Frontal cortex (tissue), 4 donors: ENCODE measurements around the gene SETBP1. TPM values are rescaled to one million over a fixed set of nuclear protein-coding genes. Genes with fewer than 3 reads are reported as not detected.

Experiments
- DNase-seq, 2 donors: peaks; one replicate each; pipeline ENCODE4 v3.0.0; 2012; ENCODE audit warnings: low spot score in 2 of 2
- FAIRE-seq: peaks from 2 replicates; lab custom pipeline; 2012; peaks lifted over from hg19 to GRCh38; lab: Jason Lieb, UNC
- total RNA-seq: library from RNA; depleted of rRNA; stranded (reverse); fragments of >200 nt; gene quantifications from one replicate; pipeline ENCODE4 v1.2.3, GENCODE V29; 2014
- donor health status: control.
- donor health status: control.
- donor health status: control.

The SETBP1 gene
- total RNA-seq, 1 donor from 2014 or later, result 34.2 TPM

DNA sequence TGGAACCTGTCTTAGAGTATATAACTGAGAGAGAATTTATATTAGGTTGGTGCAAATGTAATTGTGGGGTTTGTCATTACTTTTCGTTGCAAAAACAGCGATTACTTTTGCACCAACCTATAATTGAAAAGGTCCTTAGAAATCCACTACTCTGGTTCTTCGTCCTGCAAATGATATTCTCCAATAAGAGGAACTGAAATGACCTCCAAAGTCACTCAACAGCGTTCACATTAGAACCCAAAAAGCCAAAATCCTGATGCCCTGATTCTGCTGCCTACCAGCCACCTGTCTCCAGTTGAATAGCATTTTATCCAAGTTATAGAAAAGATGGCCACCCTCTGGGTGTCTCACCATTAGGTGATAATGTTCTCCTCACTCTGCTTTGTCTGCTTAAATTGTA is 230.6 kb downstream of the SETBP1 start:
- FAIRE-seq (no peak), DNase-seq (no peak)

DNA sequence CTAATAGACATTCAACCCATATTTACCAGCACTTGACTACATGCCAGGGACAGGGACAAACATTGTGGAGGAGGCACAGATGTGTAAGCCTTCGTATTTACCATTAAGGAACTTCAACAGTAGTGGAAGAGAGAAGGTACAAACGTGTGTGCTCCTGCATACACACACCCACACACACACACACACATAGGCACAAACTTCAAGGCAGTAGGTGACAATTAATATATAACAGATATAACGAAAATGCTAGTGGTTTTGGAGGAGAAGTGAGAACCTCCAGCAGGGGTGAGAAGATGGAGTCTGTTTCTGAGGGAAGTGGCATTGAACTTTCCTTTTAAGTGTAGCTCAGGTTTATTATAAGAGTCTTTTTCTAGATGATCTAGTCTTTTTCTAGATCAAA is 231.1 kb downstream of the SETBP1 start:
- no peak for DNase-seq
- FAIRE-seq, result no peak

DNA sequence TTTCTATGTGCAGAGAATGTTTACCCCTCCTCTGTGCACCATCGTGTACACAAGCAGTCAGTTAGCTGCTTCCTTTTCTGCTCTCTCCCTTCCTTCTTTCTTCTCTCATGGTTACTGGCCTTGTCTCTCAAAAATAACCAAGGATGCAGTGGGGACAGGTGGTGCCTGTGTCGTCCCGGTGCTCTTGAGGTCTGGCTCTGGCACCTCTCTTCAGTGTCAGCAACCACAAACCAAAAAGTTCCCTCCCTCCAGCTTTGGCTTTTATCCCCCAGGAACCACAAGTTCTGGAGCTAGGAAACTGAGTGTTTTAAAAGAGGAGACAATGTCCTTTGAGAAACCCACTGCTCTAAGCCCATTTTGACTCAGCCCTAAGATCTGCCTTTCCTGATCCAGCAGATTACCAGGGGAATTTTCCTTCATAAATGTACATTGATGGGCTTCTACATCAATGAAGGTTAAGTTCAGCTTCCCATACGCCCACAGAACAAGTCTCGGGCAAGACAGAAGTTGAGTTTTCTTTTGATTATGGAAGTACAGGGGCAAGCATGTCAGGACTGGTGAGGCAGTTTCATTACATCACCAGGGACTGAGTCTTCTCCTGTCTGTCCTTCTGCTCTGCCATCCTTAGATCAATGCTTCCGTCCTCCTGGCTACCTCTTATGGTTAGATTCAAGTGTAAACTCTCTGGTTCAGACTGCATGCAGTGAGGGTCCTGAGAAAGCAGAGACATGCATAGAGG is 232.2 kb downstream of the SETBP1 start:
- no peak for FAIRE-seq
- DNase-seq, result no peak

DNA sequence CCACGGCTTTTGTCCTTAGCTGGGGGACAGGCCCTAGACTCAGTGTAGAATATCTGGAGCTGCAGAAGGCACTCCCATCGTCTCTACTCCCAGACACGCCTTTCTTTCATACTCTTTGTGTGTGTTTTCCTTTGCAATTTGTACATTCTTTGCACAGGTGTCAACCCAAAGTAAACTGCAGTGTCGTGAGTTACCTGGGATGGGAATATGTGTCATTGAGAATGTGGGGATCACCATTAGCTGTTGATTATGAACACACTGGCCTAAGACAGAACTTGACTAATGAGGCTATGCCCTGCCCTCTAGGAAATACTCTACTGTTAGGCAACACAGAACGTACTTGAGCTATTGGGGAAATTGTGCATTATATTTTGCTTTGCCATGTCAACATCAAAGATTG is 233.3 kb downstream of the SETBP1 start:
- FAIRE-seq (no peak), DNase-seq (no peak)

DNA sequence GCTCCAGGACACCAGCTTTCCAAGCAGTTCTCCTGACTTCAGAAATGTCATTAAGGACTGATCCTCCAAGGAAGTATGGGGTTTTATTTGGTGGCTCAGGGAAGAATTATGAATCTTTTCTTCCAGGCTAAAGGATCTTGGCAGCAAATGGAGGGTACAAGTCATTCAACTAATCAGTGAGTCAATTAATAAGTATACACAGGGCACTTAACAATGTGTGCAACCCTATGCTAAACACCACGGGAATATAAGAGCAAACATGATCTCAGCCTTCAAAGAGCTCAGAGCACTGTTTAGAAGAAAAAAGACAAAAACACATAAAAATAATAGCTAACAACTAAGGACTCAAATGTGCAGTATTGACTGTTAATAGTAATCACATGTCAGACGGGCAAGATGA is 234.5 kb downstream of the SETBP1 start:
- no peak for DNase-seq
- no peak for FAIRE-seq

DNA sequence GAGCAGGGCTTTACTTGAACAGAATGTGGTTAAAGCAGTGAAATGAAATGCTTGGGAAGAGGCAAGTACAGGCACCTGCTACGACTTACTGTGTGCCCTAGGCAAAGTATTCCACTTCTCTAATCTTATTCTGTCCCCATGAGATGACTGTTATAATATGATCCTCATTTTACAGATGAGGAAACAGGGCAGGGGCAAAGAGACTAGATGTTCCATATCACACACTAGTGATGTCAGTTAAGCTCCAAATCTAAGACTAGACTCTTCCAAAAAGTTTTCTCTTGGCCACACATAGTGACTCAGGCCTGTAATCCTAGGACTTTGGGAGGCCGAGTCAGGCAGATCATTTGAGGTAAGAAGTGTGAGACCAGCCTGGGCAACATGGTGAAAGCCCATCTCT is 235.0 kb downstream of the SETBP1 start:
- no peak for DNase-seq
- FAIRE-seq, result no peak

DNA sequence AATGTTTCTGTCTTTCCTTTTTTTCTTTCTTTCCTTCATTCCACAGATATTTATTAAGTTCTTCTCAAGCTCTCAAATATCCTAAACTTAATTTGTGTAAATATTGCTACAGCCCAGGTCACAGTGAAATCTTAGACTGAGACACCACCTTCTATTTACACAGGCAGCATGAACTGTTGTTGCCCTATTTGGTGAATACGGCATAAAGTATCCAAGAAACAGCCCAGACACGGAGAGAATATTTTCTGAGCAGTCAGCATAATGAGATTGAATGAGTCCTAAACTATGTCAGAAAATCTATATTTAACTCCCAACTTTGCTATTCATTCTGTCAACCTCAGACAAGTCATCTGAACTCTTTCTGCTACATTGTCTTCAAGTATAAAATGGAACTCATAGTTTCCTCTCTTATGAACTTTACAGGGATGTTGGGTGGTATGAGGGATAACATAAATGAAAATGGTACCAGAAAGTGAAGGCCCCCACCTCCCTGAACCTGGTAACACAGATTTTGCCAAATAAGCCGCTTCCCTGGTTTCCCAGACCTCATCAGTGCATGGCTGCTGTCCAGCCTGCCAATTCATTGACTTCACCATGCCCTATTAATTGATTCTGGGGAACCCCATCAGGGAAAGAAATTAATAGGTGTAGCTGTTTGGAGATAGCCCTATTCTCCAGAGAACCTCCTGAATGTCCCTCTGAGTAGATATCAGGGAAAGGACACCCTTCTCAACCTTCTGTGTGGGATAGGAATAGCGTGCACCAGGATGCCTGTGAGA is 235.9 kb downstream of the SETBP1 start:
- no peak for FAIRE-seq

DNA sequence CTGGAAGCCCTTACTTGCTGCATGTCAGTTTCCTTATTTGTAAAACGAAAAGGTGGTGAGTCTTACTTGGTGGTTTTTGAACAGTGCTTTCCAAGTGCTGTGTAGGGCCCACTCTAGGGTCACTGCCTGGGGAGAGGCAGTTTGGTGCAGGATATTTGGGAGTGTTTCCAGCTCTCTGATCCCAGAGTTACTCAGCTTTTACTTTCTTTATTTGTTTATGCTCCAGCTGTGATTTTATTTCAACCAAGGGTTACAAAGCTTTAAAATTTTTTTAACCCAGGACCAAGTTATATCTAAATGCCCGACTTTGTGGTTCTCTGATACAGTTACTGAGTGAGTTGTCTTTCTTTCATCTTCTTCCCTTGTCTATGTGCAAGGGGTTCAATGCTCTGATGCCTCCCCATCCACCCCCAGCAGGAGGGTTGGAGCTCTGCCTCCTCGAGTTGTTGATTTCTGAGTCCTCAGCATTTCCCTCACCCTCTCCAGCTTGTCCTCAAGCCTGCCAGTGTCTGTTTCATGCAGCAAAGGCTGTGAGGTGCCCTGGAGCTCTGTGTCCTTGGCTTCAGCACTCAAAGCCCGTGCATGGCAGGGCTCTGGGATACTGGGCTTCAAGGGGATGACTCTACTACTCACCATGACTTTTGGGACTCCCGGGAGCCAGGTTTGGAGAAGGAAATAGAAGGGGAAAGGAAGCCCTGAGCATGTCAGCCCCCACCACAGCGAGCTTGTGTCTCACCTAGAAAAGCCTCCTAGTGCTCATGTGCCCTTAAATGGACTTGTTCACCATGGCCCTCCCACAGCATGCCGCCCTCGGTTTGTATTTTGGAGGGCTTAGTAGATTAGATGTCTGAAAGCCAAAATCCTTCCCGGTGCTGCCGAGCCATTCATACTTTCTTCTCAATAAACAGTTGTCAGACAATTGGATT is 236.8 kb downstream of the SETBP1 start:
- DNase-seq (no peak), FAIRE-seq (no peak)

More for the DNA sequence above, 235.9 kb downstream of the SETBP1 start:
- no peak for DNase-seq

DNA sequence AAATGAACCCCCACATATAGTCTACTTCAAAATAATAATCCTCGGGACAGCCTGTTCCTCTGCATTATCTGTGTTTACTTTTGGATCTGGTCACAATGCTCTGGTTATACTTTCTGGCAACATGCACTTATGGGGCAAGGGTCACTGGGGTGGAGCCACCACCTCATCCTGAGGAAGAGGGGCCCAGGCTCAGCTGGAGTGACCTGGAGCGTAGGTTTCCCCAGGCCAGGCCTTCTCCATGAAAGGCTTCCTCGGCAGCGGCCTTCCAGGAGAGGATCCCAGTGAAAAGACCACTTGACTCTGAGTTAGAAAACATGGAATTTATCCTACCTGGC is 237.4 kb downstream of the SETBP1 start:
- FAIRE-seq (no peak), DNase-seq (no peak)

DNA sequence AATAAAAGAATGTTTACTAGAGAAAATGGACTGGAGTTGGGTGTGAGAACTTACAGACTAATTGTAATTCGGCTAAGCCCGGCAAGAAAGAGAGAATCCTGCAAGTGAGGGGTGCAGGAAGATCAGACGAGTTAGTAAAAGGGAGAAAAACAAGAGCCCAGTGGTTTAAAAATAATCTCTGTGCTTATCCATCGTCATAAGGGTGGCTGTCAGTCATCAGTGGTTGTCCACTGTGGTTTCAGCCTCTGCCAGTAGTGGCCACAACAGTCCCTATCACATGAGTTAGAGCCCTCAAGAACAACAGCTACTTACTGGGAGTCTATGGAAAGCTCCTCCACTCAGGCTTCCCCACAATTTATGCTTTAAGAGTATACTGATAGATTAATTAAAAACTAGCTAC is 239.8 kb downstream of the SETBP1 start:
- FAIRE-seq (no peak), DNase-seq (no peak)

DNA sequence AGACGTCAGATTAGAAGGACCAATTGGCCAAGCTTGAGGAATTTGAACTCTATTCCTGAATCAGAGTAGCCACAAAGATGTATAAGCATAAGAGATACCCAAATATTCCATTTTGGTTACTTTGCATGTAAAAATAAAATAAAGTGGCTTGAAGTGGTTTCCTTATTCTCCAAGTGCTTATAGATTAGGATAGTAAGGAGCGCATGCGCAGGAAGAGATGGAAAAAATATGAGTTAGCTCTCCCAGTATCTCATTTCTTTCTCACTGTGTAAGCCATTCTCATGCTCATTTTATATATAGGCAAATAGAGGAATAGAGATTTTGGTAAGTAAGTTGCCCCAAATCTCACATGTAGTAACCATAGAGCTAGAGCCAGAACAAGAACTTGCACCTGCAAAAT is 241.3 kb downstream of the SETBP1 start:
- DNase-seq (no peak), FAIRE-seq (no peak)

DNA sequence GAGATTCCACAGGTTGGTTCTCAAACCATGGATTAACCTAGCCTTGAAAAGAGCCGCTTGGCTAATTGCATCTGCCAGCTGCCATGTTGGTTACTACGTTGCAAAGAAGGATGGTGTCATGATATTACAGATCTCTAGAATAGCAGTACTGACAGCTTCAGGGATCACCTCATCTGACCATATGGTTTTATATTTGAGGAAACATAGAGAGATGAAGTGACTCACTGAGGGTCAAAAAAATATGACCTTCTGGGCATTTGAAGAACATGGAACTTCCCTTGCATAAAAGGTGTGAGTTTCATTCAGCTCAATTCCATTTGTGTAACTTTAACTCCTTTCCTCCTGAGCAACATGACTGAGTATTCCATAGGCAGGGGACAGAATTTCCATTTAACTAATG is 242.3 kb downstream of the SETBP1 start:
- no peak for FAIRE-seq
- DNase-seq, result no peak

DNA sequence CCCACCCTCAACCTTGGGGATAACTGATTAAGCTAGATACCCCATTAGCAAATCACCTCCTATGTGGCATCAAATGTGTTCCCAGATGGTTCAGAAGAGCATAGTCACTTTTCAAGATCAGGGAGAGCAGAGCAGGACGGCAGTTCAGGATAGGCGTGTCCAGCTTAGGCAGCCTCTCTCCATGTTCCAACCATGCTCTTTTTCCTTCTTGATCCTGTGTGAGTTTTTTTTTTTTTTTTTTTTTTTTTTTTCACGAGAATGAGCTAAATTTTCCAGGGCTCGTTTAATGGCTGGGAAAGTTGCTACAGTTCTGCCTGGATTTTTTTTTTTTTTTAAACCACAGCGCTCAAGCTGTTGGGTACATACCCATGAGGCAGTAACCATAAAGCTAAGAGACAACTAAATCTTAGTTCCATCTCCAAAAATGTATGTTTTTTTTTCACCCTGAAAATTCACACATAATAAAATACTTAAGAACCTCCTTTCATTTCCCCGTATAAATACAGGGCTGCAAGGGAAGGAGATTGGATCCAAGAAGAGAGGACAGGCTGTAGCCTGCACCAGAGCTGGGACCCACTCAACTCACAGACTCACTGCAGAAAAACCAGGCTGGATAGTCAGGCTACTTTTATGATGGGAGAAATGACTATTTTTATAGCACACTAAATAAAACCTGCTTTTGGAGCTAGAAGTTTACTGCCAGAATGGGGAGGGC is 244.3 kb downstream of the SETBP1 start:
- FAIRE-seq (no peak), DNase-seq (no peak)

DNA sequence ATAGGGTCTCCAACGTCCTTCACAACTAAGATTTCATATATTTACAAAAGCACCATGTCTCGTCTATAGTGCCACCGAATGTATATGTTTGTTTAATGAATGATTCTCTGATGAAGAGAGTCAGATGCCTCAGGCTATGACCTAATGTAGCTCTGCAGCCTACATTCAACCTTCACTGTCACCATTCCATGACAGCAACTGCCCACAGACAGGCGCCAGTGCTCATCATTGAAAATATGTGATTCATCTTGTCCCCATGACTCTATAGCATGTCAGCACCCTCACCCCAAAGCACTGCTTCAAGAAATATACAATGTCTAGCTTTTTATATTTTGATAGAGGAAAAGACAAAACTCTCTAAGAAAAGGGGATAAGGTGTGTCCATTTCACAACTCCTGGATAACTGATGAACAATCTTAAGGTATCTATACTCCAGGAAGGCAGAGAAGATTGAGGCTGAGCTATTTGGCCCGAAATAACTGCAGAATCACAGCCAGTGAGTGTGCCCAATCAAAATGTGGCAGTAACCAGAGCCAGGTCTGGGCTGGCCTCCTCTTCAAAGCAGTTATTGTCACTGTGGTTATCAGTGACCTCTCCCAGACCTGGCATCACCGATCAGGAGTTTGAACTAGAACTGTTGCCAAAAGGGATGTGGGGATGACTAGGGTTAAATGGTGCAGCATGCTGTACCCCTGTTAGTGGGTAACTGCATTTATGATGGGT is 246.6 kb downstream of the SETBP1 start:
- FAIRE-seq, result no peak

DNA sequence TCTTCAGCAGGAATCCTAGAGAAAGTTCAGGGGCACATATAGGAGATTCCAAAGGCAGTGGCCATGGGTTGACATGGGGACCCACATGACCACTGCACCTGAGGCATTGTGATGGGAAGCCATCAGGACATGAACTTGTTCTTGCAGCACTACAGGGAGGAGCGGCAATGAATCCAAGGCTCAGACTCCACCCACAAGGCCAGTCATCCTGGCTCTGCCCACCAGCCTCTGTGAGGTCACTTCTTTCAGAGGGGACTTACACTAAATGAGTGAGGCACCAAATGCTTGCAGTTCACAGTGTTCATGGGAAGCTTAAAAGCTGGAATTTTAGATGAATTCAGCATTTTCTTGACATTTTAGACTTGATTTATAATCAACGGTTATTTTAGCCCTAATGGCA is 254.2 kb downstream of the SETBP1 start:
- FAIRE-seq, result no peak
- DNase-seq, result no peak

More for the DNA sequence above, 246.6 kb downstream of the SETBP1 start:
- no peak for DNase-seq

DNA sequence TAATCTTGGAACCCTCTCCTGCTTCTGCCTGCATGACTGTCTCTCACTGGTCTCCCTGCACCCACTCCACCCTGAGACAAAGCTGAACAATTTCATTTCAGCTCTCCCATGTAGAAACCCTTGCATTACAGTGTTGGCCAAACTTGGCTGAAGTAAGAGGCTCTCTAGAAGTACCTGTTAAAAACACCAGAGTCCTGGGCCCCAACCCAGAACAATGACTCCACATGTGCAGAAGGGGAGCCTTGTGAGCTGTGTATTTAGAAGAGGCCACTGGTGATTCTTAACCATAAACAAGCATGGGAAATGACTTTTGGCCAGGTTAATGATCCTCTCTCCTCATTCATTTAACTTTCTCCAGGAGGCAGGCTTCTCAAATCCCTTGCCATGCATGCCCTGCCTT is 254.8 kb downstream of the SETBP1 start:
- FAIRE-seq (no peak), DNase-seq (no peak)

DNA sequence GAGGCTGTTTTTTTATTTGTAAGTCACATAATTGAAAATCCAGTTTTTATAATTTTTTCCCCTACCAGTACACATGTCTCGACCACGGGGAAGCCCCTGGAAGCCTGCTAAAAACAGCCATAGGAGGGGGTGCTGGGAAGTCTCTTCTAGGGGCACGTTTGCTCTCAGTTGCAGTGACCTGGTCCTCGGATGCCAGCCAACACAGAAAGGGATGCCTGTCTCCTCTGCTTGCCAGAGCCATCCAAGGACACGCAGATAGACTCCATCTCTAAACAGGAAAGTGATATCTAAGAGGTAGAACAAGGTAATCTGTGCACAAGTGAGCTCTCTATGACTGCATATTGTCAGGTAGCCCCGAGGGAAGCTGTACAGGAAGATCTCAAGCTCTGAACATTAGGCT is 255.8 kb downstream of the SETBP1 start:
- DNase-seq (no peak), FAIRE-seq (no peak)

DNA sequence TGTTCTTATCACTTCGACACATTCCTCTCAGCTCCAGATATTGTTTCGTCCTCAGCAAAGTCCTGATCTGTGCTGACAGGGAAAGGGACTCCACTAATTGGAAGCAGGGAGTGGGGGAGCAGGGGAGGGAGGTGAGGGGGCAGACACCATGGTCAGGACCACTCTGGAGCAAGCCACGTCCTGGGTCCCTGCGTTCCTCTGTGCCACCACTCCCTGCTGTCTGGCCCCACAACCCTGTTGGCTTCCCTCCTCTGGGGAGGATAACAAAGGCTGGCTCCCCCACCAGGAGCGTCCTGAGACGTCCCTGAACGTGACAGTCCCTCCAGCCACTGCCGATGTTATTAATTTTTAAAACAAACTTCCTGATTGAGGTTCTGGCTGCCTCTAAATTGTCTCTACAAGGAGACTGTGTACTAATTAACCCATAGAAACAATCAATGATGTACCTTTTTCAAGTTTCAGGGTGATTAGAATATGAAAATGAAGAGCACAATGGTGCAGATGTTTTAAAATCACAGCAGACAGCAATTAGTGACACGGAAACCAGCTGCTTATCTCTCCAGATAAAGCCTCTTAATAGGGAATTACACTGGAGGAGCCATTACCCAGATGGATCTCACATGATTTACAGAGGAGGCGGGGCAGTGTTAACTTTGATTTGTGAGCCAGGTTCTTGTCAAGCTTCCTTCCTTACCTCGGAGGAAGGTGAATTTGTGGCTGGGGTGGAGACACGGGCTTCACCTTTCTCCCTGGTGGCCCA is 257.5 kb downstream of the SETBP1 start:
- DNase-seq (no peak), FAIRE-seq (no peak)
